SK-N-SH (cell line): ENCODE measurements around the gene SLC8A2.

Source experiments
- CTCF ChIP-seq: fragments of 200-600 bp; sonication (generic); IDR thresholded peaks from 2 replicates; pipeline ENCODE4 v1.6.1; 2017; ENCODE audit warnings: antibody characterized with exemption, mild to moderate bottlenecking, moderate library complexity
- EP300 ChIP-seq, 2 experiments: IDR thresholded peaks; 2 replicates each; pipeline versions ENCODE4 v1.4.0 to v1.6.1; 2012; ENCODE audit warnings: borderline replicate concordance in 1 of 2, low read depth in 1 of 2, low read length in 1 of 2
- FOSL2 ChIP-seq: IDR thresholded peaks from 2 replicates; pipeline ENCODE4 v1.4.0; 2012; ENCODE audit warnings: low read depth, mild to moderate bottlenecking, moderate library complexity, borderline replicate concordance
- GABPA ChIP-seq: IDR thresholded peaks from 2 replicates; pipeline ENCODE4 v1.4.0; 2012; ENCODE audit warnings: low read depth, mild to moderate bottlenecking
- MAX ChIP-seq: IDR thresholded peaks from 2 replicates; pipeline ENCODE4 v1.4.0; 2012; ENCODE audit warnings: low read depth
- MXI1 ChIP-seq: IDR thresholded peaks from 2 replicates; pipeline ENCODE4 v1.6.1; 2012; ENCODE audit warnings: mild to moderate bottlenecking, low read depth, low read length, improper control_type of control experiment
- NRF1 ChIP-seq: IDR thresholded peaks from 2 replicates; pipeline ENCODE4 v1.6.1; 2012; ENCODE audit warnings: low read depth, mild to moderate bottlenecking, low read length
- PBX3 ChIP-seq: IDR thresholded peaks from 2 replicates; pipeline ENCODE4; 2012
- RAD21 ChIP-seq: IDR thresholded peaks from 2 replicates; pipeline ENCODE4 v1.6.1; 2012; ENCODE audit warnings: mild to moderate bottlenecking, low read length
- REST ChIP-seq: IDR thresholded peaks from 2 replicates; pipeline ENCODE4 v1.6.1; 2012; ENCODE audit warnings: mild to moderate bottlenecking, low read depth, low read length, moderate library complexity
- TAF1 ChIP-seq: IDR thresholded peaks from 2 replicates; pipeline ENCODE4 v1.6.1; 2012; ENCODE audit warnings: low read depth, mild to moderate bottlenecking, low read length, moderate library complexity, borderline replicate concordance
- ZBTB33 ChIP-seq: IDR thresholded peaks from 2 replicates; pipeline ENCODE4 v1.4.0; 2012; ENCODE audit warnings: low read depth, borderline replicate concordance

- no peak for TF ChIP-seq TAF1
- no peak for TF ChIP-seq FOSL2
- no peak for TF ChIP-seq GABPA
- TF ChIP-seq MXI1, result no peak
- TF ChIP-seq RAD21, result no peak
- TF ChIP-seq CTCF, result no peak
- no peak for TF ChIP-seq NRF1
- no peak for TF ChIP-seq EP300 (IDR thresholded peaks at IDR 0.05; ENCODE audit: borderline replicate concordance in 1 of 2, low read depth in 1 of 2, low read length in 1 of 2)
- no peak for TF ChIP-seq REST
- no peak for TF ChIP-seq PBX3
- TF ChIP-seq ZBTB33, result no peak
- TF ChIP-seq MAX, result no peak
Measured at GRCh38 chr19:47459477-47459876, 12.2 kb downstream of the SLC8A2 start.
